ENCODE results near the gene IFNGR1.
"Not testable (repeated sequence)": the region's sequence is repeated elsewhere in the genome, so short reads cannot be mapped to it uniquely, and the experiment has no call there.

The IFNGR1 gene

DNA sequence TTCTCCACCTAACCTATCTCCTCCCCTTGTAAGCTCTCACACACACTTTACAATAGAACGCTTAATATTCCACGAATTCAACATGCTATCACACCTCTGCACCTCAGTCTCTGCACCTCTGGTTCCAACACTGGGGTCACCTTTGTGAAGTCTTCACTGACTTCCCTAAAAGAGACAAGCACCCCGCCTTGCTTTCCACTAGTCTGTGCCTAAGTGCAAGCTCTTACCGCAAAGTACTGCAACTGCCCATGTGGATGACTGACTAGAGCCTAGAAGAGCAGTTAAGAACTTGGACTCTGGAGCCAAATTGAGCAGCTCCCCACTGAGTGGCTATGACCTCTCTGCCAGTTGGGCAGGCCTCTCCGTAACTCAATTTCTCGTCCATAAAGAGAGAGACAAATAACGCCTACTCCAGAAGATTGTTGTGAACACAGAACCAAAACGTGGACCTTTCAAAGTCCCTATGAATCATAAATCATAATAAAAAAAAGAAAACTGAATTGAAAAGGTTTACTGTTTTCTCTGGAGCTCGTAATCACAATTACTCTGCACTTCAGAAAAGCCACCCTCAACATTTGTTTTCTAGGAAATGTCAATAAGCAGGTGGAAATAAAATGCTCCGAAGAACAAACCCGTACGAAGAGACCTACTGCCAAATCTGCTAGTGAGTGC lies 1.2 kb downstream of the IFNGR1 start:
- TF ChIP-seq, protein P1, sequence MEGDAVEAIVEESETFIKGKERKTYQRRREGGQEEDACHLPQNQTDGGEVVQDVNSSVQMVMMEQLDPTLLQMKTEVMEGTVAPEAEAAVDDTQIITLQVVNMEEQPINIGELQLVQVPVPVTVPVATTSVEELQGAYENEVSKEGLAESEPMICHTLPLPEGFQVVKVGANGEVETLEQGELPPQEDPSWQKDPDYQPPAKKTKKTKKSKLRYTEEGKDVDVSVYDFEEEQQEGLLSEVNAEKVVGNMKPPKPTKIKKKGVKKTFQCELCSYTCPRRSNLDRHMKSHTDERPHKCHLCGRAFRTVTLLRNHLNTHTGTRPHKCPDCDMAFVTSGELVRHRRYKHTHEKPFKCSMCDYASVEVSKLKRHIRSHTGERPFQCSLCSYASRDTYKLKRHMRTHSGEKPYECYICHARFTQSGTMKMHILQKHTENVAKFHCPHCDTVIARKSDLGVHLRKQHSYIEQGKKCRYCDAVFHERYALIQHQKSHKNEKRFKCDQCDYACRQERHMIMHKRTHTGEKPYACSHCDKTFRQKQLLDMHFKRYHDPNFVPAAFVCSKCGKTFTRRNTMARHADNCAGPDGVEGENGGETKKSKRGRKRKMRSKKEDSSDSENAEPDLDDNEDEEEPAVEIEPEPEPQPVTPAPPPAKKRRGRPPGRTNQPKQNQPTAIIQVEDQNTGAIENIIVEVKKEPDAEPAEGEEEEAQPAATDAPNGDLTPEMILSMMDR (IDR thresholded peaks at IDR 0.05; ENCODE audit: low read depth, low read length) = no peak
- peak overlapping the region; percentile 90 for H3K4me3 ChIP-seq (ENCODE audit: low read depth, low read length)

DNA sequence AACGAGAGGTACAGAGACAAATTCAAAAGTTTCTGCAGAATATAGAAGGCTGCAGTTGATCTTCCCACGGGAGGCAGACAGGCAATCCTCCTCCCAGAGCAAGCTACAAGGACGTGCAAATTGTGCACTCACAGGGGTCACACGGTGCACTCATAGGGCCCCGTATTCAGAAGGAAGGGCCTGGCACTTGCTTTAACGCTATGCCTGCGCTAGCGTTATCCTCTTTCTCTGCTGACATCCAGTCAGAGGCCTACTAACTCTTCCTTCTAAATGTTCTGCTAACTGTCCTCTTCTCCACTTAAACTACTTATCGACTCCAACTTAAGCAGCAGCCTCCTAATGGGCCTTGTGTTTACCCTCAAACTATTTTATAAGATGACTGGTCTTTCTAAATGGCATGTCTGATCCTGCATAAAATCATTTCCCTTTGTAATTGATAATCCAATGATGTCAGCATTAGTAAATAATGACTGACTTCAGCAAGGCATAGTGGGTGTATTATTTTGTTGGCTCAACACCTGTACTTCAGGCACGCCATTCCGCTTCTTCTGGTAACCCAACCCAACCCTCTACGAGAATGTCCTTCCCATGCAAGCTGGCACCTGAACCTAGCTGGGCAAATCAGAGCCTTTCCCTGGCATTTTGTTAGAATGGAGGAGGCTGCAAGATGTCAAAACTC lies 2.2 kb downstream of the IFNGR1 start:
- H3K4me3 ChIP-seq (ENCODE audit: low read depth, low read length) = no peak overlapping the region
- TF ChIP-seq, protein P1 (IDR thresholded peaks at IDR 0.05; ENCODE audit: low read depth, low read length) = no peak

DNA sequence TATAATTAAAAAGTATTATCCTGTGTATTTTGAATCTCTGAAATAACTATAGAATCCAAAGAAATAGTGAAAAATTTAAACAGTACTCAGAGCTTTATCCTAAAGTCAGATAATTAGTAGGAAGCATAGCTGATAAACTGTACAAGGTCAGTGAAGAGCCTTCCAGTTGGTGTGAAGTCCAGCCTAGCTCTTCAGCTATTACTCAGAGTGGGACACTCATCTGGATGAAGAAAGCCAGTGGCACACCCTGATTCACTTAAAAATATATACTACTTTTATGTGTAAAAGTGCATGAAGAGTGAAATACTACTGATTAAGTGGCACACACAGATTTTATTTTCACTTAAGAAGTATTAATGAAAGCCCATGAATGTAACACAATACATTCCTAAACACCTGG lies 3.1 kb downstream of the IFNGR1 start:
- no peak overlapping the region for H3K4me3 ChIP-seq (ENCODE audit: low read depth, low read length)
- TF ChIP-seq, protein P1 (IDR thresholded peaks at IDR 0.05; ENCODE audit: low read depth, low read length) = no peak

DNA sequence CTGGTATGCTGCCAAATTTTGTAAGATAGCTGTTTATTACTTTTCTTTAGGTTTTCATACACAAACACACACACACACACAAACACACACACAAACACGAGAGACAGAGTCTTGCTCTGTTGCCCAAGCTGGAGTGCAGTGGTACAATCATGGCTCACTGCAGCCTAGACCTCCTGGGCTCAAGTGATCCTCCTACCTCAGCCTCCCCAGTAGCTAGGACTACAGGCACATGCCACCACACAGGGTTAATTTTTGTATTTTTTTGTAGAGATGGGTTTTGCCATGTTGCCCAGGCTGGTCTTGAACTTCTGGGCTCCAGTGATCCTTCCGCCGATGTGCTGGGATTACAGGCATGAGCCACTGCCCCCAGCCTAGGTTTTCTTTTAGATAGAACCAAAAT lies 3.6 kb downstream of the IFNGR1 start:
- H3K4me3 ChIP-seq (ENCODE audit: low read depth, low read length) = not testable (repeated sequence)

DNA sequence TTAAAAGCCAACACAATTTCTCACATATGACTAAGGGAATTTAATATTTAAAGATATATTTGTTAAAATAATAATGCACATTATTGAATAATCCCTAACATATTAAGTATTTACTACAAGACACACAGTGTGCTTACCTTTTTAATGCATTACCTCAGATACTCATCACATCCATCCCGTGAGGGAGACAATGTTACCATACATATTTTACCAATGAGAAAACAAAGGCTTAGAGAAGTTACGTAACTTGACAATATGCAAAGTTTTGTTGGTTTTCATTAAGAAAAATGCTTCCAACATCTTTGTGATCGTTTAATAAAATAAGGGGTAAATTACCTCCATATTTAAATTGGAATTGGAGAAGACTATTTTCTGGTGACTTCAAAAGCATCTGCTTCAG lies 4.3 kb downstream of the IFNGR1 start:
- TF ChIP-seq, protein P1 (IDR thresholded peaks at IDR 0.05; ENCODE audit: low read depth, low read length) = no peak
- no peak overlapping the region for H3K4me3 ChIP-seq (ENCODE audit: low read depth, low read length)

DNA sequence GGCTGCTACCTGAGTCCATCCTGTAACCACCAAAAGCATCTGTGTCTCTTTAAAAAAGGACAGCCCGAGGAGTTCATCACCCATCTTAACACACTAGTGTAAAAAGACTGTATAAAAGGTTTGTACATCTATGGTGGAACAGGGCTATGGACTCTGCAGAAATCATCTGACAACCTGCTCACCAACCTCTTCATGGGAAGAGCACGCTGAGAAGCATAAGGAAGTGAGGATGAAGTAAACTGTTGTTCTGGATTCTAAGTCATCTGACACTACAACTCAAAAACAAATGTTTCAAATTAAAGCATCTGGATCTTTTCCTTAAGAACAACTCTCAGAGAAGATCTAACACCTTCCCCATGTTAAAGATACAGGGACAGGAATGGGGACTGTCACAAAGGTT lies 5.4 kb downstream of the IFNGR1 start:
- H3K4me3 ChIP-seq (ENCODE audit: low read depth, low read length) = no peak overlapping the region
- TF ChIP-seq, protein P1 (IDR thresholded peaks at IDR 0.05; ENCODE audit: low read depth, low read length) = no peak

DNA sequence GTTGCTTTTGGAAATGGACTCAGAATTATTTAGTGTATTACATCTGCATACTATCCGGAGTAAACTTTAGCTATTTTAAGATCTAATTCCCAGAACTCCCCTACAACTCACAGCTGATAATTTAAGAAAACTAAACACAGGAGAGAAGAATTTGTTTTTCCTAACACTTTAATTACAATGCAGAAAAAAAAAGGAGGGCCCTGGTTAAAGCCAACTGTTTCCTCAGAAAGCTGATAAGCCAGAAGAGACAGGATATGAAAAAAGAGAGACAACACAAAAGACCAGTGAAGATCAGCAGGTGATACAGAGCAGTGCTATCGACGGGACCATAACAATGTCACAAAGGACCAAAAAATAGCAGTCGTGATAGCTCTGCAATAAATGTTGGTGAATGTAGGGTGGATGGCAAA lies 5.8 kb downstream of the IFNGR1 start:
- H3K4me3 ChIP-seq (ENCODE audit: low read depth, low read length) = no peak overlapping the region
- TF ChIP-seq, protein P1 (IDR thresholded peaks at IDR 0.05; ENCODE audit: low read depth, low read length) = no peak
